Measurements from ENCODE around the gene TMEM255B.
A peak's percentile ranks its signal among the peaks of the same experiment; 100 is the strongest.

TMEM255B gene

GRCh38 chr13:113837560-113838355 lies 78.7 kb downstream of the TMEM255B start:
- DNase-seq: no peak

GRCh38 chr13:113838711-113839201 lies 79.7 kb downstream of the TMEM255B start:
- no peak for DNase-seq

- DNase-seq: no peak
Observed at GRCh38 chr13:113839536-113840204, 80.6 kb downstream of the TMEM255B start.

GRCh38 chr13:113840541-113841352 lies 81.7 kb downstream of the TMEM255B start:
- DNase-seq: no peak

- peak; percentile 23 for DNase-seq
Observed at GRCh38 chr13:113841353-113841650, 82.3 kb downstream of the TMEM255B start.

- no peak for DNase-seq
Observed at GRCh38 chr13:113842336-113843062, 83.5 kb downstream of the TMEM255B start.

- no peak for DNase-seq
Observed at GRCh38 chr13:113843063-113843654, 84.1 kb downstream of the TMEM255B start.

GRCh38 chr13:113843864-113844556 lies 85.0 kb downstream of the TMEM255B start:
- no peak for DNase-seq

- no peak for DNase-seq
Observed at GRCh38 chr13:113845055-113845454, 86.0 kb downstream of the TMEM255B start.

GRCh38 chr13:113845723-113846635 lies 87.0 kb downstream of the TMEM255B start:
- no peak for DNase-seq

- DNase-seq: peak; percentile 46
Observed at GRCh38 chr13:113846636-113847318, 87.8 kb downstream of the TMEM255B start.

GRCh38 chr13:113848020-113848419 lies 89.0 kb downstream of the TMEM255B start:
- DNase-seq: no peak

- DNase-seq: no peak
Observed at GRCh38 chr13:113848431-113849260, 89.6 kb downstream of the TMEM255B start.

GRCh38 chr13:113849546-113849945 lies 90.5 kb downstream of the TMEM255B start:
- no peak for DNase-seq

- DNase-seq: no peak
Observed at GRCh38 chr13:113849981-113850721, 91.1 kb downstream of the TMEM255B start.

GRCh38 chr13:113850722-113851479 lies 91.9 kb downstream of the TMEM255B start:
- no peak for DNase-seq

GRCh38 chr13:113851480-113851803 lies 92.4 kb downstream of the TMEM255B start:
- DNase-seq: no peak
